ENCODE results near the gene R3HDM1.
A peak's percentile ranks its signal among the peaks of the same experiment; 100 is the strongest.
"Not testable (repeated sequence)": the region's sequence is repeated elsewhere in the genome, so short reads cannot be mapped to it uniquely, and the experiment has no call there.

The R3HDM1 gene

DNA sequence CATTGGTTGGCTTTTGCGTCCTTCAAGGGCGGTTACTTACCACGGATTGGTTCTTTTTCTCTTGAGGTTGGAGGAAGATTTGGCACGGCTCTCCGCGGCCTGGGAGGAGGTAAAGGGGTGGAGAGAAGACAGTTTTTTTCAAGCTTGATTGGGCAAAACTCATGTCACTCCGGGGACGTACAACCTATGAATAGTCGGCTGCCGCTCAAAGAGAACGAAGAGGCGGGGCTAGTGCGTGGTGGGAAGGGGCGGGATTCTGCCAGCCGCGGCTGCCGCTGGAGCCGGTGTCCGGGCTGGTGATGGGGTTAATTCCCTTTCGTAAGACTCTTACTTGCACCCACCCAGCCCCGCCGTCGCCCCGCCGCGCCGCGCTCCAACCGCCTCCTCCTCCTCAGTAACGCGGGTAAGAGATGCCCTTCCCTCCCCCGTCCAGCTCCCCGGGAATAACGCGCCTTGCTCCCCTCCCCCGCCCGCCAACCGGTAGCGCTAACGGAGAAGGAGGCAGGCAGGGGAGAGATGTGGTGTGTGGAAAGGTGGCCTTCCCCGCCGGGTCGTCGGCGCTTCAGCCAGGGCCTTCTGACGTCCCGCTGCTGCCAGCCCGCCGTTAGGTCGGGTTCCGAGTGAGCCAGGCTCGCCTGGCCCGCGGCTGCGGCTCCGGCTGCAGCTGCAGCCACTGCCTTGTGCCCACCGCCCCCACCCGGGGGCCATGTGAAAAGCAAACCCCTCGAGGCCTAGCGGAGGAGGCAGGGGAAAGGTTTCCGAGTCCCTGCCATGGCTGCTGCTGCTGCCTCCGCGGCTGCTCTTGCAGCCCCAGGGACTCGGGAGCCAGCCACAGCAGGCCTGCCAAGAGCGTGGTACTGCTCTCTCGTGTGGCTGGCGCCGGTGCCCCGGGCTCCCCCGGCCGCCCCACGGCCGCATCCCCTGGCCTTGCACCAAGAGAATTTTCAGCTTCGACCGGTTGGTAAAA lies at the start of gene R3HDM1:
Gene R3HDM1 (plus strand): TSS at position 254 of the 967 bp plus-strand sequence. CDS start 73,362 bp downstream, outside the sequence.
- DNase-seq: peak; percentile 100

DNA sequence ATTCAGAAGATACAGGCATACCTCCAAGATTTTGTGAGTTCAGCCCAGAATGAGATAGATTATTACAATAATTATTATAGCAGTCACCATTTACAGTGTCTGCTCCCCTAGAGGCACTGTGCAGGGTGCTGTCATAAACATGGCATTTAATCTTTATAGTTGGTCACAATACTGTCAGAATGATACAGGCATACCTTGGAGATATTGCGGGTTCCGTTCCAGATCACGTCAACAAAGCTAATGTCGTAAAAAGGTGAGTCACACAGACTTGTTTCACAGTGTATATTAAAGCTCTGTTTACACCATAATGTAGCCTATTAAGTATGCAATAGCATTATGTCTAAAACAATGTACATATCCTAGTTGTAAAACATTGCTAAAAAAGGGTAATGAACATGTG lies 45.8 kb upstream of the R3HDM1 start:
- no peak for DNase-seq

DNA sequence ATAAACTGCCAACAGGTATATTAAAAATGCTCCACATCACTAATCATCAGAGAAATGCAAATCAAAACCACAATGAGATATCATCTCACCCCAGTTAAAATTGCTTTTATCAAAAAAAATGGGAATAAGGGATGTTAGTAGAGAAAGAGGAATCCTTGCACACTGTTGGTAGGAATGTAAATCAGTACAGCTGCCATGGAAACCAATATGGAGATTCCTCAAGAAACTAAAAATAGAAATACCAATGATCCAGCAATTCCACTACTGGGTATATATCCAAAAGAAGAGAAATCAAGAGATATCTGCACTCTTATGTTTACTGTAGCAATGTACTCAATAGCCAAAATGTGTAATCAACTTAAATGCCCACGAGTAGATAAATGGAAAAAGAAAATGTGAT lies 40.9 kb upstream of the R3HDM1 start:
- no peak for DNase-seq

DNA sequence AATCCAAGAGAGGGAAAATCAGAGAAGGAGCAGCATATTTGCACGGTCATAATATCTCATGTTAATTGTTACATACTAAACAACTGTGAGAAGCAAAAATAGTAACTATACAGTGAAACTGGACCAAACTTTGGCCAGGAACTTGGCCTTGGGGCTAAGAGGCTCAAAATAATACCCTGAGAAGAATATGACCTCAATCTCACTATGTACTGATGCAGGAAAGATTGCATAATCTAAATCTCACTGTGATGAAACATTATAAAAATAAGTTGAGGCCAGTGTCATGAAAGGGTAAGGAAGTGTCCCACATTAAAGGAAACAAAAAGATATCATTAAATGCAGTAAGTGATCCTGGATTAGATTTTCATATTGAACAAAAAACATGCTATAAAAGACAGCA lies 36.8 kb upstream of the R3HDM1 start:
- DNase-seq: peak; percentile 31

DNA sequence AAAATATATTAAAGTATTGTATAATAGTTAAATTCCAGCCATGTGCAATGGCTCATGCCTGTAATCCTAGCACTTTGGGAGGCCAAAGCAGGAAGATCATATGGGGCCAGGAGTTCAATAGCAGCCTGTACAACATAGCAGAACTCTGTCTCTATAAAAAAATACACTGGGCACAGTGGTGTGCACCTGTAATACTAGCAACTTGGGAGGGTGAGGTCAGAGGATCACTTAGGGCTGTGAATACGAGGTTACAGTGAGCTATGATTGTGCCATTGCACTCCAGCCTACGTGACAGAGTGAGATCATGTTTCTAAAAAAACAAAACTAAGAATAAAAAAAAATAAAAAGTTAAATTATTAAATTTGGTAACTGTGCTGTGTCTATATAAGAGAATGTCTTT lies 36.4 kb upstream of the R3HDM1 start:
- no peak for DNase-seq

GRCh38 chr2:135498588-135498987 lies 32.7 kb upstream of the R3HDM1 start:
- not testable (repeated sequence) for DNase-seq

DNA sequence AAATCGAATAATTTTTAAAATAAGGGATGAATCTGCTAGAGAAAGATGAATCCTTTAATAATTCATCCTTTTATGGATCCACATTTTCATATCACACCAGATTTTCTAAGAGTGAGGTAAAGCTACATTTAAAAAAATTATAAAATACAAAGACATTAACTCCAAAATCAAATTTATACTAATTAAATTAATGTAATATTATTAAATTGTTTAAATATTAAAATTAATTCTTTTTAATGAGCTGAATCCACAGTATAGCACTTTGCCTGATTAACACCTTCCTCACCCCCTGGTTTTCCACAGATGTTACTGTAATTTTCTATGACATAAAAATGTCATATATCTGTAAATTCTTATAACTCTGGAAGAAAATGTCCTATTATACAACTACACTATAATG lies 26.5 kb upstream of the R3HDM1 start:
- no peak for DNase-seq

GRCh38 chr2:135510577-135510976 lies 20.7 kb upstream of the R3HDM1 start:
- no peak for DNase-seq

DNA sequence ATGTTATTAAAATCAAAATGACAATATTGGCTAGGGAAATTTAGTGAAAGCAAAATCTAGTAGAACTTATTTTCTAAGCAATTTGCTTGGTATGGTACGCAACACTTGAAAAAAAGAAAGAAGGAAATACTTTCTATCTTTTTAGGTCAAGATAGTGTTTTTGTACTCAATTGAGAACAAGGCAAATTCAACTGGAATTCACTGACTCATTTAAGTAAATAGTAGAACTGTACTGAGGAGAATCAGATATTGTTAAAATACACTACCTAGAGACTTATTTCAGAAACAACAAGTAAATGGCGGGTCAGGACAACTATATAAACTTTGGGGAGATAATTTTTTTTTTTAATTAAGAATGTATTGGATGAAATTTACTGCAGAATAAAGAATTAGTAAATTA lies 19.2 kb upstream of the R3HDM1 start:
- DNase-seq: no peak

DNA sequence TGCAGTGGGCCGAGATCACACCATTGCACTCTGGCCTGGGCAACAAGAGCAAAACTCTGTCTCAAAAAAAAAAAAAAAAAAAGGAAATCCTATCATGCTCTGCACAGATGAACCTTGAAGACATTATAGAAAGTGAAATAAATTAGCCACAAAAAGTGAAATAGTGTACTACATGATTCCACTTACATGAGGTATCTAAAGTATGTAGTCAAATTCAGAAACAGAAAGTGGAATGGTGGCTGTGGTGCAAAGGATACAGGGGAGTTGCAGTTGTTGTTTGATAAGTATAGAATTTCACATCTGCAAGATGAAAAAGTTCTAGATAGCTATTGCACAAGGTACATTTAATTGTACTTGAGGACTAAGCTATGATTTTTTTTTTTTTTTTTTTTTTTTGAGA lies 5.5 kb upstream of the R3HDM1 start:
- no peak for DNase-seq

- no peak for DNase-seq
Observed at GRCh38 chr2:135528006-135528405, 3.3 kb upstream of the R3HDM1 start.

DNA sequence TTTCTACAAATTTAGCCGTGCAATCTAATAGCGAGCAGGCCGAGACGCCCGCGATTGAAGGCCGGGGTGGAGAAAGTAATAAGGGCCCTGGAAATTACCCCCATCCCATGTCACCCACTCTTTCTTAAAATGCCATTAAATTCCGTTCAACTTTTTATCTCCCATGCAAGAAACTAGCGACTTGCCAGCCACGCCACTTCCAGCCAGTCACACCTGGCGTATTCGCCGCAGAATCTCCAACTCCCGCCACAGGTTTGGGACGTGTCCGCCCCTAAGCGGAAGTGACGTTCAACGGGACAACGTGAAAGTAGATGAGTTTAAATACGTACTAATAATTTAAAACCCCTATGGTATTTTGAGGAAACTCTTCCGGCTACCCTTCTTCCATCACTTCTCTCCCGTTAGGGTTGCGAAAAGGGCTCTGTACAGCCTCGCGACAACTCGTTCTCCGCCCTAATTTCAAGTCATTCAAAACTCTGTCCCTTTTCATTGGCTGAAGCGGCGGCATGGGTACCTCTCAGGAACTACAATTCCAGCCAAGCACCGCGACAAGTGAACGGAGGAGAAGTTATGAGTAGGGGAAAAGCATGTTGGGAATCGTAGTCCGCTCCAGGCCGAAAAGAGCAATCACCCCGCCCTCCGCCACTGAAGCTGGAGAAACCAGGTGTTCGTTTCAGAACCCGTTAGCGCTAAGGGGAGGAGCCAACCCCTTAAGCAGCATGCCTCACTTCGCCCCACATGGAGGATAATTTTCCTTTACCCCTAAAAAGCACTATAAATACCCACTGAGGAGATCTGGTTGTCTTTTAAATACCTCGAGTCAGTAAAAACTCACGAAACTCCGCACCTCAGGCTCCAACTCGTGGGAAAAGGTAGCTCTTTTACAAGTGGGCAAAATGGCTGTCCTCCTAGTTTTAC lies 712 bp upstream of the R3HDM1 start, which contains the start of gene ZRANB3:
Gene ZRANB3 (minus strand): TSS at position 906 of the 918 bp plus-strand sequence.
- DNase-seq: peak; percentile 96

GRCh38 chr2:135532581-135532980 lies 1.3 kb downstream of the R3HDM1 start:
- no peak for DNase-seq

- not testable (repeated sequence) for DNase-seq
Observed at GRCh38 chr2:135533545-135533944, 2.3 kb downstream of the R3HDM1 start.

DNA sequence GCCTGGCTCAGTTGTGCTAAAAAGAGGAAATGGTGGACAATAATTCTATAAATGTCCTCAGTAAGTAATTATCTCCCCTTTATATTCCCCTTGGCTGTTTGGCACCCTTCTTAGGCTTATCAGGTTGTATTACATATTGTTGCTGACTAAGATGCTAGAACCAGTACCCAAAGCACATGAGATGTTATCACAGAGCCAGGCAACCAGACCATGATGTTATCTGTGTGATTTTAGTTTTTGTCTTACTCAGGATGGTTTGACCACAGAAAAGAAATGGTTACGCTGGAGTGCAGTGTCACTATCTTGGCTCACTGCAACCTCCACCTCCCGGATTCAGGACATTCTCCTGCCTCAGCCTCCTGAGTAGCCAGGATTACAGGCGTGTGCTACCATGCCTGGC lies 15.2 kb downstream of the R3HDM1 start:
- no peak for DNase-seq

GRCh38 chr2:135547311-135547710 lies 16.0 kb downstream of the R3HDM1 start:
- DNase-seq: no peak

- no peak for DNase-seq
Observed at GRCh38 chr2:135551356-135551755, 20.1 kb downstream of the R3HDM1 start.

DNA sequence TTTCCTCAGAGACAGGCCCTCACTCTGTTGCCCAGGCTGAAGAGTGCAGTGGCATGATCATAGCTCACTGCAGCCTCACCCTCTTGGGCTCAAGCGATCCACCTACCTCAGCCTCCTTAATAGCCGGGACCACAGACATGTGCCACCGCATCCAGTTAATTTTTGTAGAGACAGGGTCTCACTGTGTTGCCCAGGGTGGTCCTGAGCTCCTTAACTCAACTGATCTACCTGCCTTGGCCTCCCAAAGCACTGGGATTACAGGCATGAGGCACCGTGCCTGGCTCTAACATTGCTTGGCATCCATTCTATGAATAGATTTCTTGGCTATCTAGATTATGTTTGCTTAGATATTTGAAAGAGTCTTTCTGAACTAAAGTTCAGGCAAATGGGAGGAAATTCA lies 21.6 kb downstream of the R3HDM1 start:
- no peak for DNase-seq

DNA sequence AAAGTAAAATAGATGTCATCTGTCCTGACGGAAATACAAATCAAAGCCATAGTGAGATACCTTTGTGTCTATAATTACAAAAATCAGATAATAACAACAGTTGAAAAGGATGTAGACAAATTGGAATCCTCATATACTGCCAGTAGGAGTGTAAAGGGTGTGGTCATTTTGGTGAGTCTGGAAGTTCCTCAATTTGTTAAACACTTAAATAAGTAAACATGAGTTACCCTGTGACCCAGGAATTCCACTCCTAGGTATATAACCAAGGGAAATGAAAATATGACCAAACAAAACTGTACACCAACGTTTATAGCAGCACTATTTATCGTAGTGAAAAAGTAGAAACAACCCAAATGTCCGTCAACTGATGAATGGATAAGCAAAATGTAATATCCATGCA lies 24.0 kb downstream of the R3HDM1 start:
- peak; percentile 18 for DNase-seq

DNA sequence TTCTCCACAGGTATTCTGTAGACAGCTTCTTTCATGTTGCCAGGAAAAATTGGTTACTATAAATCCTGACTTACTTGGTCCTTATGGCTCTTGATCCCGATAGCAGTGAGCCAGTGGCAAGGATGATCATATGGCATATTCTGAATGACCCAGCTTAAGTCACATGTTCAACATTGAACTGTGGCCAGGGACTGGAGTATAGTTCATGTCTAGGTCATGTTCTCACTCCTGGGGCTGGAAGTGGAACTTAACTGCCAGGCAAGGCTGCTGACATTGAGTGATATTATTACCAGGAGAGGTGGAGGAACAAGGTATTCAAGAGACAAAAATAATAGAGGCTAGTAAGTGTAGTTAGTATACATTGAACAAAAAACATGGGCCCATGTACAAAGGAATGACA lies 26.2 kb downstream of the R3HDM1 start:
- DNase-seq: no peak

DNA sequence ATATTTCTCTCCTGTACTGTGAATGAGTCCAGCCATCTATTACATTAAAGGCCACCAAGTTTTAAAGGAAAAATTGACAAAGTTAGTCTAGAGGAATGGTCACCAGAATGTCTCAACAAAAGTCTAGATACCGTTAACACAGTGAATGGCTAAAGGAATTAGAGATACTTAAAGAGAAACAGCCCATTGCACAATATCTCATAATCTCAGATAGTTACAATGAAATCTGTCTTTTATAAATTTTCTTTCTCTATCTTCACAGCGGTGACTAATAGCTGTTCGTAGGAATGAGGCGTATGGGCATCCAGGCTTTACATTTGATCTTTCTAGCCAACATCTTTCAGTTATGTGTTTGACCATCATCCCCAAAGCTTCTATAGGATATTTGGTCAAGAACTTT lies 30.6 kb downstream of the R3HDM1 start:
- no peak for DNase-seq

DNA sequence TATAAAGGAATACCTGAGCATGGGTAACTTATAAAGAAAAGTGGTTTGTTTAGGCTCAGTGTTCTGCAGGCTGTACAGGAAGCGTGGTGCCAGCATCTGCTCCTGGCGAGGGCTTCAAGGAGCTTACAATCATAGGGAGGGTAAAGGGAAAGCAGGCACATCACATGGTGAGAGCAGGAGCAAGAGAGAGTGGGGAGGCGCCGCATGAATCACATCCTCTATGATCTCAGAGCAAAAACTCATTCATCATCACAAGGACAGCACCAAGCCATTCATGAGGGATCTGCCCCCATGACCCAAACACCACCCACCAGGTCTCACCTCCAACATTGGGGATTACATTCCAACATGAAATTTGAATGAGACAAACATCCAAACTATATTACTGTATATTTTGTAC lies 32.5 kb downstream of the R3HDM1 start:
- no peak for DNase-seq

GRCh38 chr2:135570884-135571283 lies 39.6 kb downstream of the R3HDM1 start:
- no peak for DNase-seq

DNA sequence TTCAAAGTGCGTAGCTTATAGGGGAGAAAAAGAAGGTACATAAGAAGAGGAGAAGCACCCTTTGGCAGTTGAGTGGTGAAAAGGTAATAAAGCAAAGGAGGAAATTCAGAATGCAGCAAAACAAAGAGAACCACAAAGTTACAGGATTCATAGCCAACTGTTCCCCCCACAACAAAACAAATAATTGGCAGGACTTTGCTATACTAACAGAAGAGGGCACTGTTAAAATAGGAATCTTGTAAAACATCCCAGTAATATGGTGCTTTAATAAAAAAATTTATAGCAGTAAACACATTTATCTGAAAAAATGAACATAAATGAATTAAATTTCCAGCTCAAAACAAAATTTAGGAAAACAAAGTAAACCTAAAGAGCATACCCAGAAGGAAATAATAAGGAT lies 42.3 kb downstream of the R3HDM1 start:
- no peak for DNase-seq

Measured in suppressor macrophage treated with lipopolysaccharide for 4 hours (primary cell).